ENCODE results near the gene PHLDB1.
"Not testable (repeated sequence)": the region's sequence is repeated elsewhere in the genome, so short reads cannot be mapped to it uniquely, and the experiment has no call there.

Gene PHLDB1

DNA sequence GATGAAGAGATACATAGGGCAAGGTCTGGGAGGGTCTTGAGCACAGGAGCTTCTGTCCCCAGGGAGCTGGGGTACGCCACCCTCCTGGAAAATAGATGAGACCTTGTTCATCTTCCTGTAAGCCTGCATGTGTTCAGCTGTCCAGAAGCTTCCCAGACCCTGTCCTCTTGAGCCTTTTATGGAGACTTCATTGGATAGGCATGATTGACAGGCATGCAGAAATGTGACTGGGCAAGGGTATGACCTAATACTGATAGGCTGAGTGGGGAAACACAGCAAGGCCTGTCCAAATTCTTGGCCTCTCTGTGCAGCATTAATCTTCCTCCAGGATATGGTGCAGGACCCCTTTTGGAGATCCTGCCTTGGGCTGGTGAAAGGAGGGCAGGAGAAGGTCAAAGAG is 19.5 kb upstream of the PHLDB1 start:
- H3K36me3 ChIP-seq (ENCODE audit: control insufficient read depth, insufficient read depth, low read length), result peaks cover 7% of the 10 kb centered on the region
- no peaks in the 10 kb centered on the region for H3K4me1 ChIP-seq (ENCODE audit: control insufficient read depth, insufficient read depth, low read length)
- H3K9me3 ChIP-seq (ENCODE audit: control insufficient read depth, low read length), result no peaks in the 10 kb centered on the region
- no peak overlapping the region for H3K4me3 ChIP-seq (ENCODE audit: low read length)
- H3K27me3 ChIP-seq (ENCODE audit: control insufficient read depth, insufficient read depth, low read length), result no peaks in the 10 kb centered on the region
- H3K9ac ChIP-seq (ENCODE audit: low read length), result no peak overlapping the region

DNA sequence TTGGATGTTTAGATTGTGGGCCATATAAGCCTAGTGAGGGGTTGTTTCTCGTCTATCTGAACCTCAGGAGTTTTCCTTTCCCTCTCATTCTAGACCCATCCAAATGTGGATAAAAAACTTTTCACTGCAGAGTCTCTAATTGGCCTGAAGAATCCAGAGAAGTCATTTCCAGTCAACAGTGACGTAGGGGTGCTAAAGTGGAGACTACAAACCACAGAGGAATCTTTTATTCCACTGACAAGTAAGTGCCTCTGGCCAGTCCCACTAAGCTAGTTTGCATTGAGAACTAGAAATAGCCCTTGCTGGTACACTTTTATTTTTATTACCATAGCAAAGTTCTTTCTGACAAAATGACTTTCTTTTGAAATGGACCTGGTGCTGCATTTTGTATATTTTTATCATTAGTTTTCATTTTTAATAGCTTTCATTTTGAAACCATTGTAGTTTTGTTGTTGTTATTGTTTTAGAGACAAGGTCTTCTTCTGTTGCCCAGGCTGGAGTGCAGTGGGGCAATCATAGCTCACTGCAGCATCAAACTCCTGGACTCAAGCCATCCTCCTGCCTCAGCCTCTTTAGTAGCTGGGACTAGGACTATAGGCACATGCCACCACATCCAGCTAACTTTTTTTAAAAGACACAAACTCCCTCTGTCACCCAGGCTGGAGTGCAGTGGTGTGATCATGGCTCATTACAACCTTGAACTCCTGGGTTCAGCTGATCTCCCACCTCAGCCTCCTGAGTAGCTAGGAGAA is 14.6 kb upstream of the PHLDB1 start:
- Histone ChIP-seq H3K4me1 (ENCODE audit: control insufficient read depth, insufficient read depth, low read length) (no peaks in the 10 kb centered on the region), H3K9ac (ENCODE audit: low read length) (no peak overlapping the region), H3K27me3 (ENCODE audit: control insufficient read depth, insufficient read depth, low read length) (no peaks in the 10 kb centered on the region), H3K4me3 (ENCODE audit: low read length) (no peak overlapping the region), H3K9me3 (ENCODE audit: control insufficient read depth, low read length) (no peaks in the 10 kb centered on the region), H3K36me3 (ENCODE audit: control insufficient read depth, insufficient read depth, low read length) (peaks cover 9% of the 10 kb centered on the region)

DNA sequence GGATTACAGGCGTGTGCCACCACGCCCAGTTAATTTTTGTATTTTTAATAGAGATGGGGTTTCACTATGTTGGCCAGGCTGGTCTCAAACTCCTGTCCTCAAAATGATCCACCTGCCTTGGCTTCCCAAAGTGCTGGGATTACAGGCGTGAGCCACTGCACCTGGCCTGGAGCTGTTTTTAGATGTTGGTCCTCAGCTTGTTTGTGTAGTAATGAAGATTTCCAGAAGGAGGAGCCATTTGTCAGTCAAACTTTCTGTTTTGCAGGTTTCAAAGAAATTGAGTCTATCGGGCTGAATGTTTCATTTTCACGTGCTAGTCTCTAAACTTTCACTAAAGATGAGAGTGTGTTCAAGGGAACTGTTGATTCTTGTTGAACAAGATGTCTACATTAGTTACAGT is 12.4 kb upstream of the PHLDB1 start:
- H3K36me3 ChIP-seq (ENCODE audit: control insufficient read depth, insufficient read depth, low read length); H3K9me3 ChIP-seq (ENCODE audit: control insufficient read depth, low read length); H3K4me1 ChIP-seq (ENCODE audit: control insufficient read depth, insufficient read depth, low read length); H3K4me3 ChIP-seq (ENCODE audit: low read length); H3K27me3 ChIP-seq (ENCODE audit: control insufficient read depth, insufficient read depth, low read length); H3K9ac ChIP-seq (ENCODE audit: low read length): not testable (repeated sequence)

DNA sequence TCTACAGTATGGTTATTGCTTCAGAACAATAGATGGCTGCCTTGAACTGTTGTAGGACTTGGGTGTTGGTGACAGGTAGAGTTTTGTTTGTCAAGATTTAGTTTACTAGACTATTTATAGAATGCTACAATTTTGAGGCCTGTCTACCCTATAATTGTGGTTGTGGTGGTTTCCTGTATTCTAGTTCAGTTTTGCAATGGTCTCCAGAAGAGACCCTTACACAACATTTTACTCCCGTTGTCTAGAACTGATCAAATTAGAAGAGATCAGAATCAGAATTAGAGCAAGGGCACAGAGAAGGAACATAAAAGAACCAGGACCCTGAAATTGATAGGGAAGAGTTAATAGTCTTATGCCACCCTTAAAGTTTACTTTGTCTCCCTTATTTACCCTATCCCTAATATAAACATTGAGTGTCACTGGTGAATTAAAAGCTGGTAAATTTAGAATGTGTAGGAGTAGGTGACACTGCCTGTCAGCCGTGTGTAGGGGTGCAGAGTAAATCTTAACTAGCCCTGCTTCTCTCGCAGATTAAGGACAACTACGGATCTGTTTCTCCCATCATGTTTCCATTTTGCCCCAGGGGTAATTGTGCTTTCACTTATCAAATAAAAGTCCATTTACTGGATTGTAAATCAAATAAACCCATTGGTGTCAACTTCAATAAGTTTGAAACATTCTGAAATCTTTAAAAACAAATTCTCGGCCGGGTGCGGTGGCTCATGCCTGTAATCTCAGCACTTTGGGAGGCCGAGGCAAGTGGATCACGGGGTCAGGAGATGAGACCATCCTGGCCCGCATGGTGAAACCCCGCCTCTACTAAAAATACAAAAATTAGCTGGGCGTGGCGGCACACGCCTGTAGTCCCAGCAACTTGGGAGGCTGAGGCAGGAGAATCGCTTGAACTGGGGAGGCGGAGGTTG is 10.9 kb upstream of the PHLDB1 start:
- Histone ChIP-seq H3K4me3 (ENCODE audit: low read length) (no peak overlapping the region), H3K9ac (ENCODE audit: low read length) (no peak overlapping the region), H3K4me1 (ENCODE audit: control insufficient read depth, insufficient read depth, low read length) (no peaks in the 10 kb centered on the region), H3K27me3 (ENCODE audit: control insufficient read depth, insufficient read depth, low read length) (no peaks in the 10 kb centered on the region), H3K36me3 (ENCODE audit: control insufficient read depth, insufficient read depth, low read length) (peaks cover 9% of the 10 kb centered on the region), H3K9me3 (ENCODE audit: control insufficient read depth, low read length) (no peaks in the 10 kb centered on the region)

DNA sequence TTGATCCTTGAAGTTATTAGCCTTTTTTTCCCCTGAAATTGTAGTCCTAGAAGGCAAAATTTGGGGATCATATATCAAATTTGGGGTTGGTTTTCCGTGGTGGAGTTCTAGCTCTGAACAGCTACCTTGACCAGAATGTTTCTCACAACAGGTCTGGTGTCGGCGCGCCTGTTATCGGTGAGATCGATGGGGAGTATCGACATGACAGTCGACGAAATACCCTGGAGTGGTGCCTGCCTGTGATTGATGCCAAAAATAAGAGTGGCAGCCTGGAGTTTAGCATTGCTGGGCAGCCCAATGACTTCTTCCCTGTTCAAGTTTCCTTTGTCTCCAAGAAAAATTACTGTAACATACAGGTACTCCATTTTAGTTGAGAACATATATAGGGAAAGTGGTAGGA is 9.9 kb upstream of the PHLDB1 start:
- Histone ChIP-seq H3K4me1 (ENCODE audit: control insufficient read depth, insufficient read depth, low read length) (no peaks in the 10 kb centered on the region), H3K9me3 (ENCODE audit: control insufficient read depth, low read length) (no peaks in the 10 kb centered on the region), H3K27me3 (ENCODE audit: control insufficient read depth, insufficient read depth, low read length) (no peaks in the 10 kb centered on the region), H3K36me3 (ENCODE audit: control insufficient read depth, insufficient read depth, low read length) (peaks cover 9% of the 10 kb centered on the region), H3K9ac (ENCODE audit: low read length) (no peak overlapping the region), H3K4me3 (ENCODE audit: low read length) (no peak overlapping the region)

DNA sequence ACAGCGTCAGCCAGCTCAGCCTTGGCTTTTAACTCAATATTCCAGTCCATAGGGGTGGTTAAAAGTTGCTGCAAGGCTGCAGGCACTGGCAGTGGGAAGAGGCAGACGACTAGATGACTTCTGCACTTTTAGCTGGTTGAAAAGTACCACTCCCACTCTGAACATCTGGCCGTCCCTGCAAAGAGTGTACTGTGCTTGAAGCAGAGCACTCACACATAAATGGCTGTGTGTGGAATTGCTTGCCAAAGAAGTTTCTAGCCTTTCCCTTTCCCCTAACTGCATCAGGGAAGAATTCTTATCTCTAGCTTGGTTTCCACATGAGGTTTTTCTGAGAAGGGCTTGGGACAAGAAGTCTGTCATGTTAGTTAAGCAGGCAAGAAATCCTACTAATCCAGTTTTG is 5.1 kb upstream of the PHLDB1 start:
- Histone ChIP-seq H3K9me3 (ENCODE audit: control insufficient read depth, low read length) (no peaks in the 10 kb centered on the region), H3K4me1 (ENCODE audit: control insufficient read depth, insufficient read depth, low read length) (no peaks in the 10 kb centered on the region), H3K9ac (ENCODE audit: low read length) (no peak overlapping the region), H3K36me3 (ENCODE audit: control insufficient read depth, insufficient read depth, low read length) (no peaks in the 10 kb centered on the region), H3K27me3 (ENCODE audit: control insufficient read depth, insufficient read depth, low read length) (peaks cover 8% of the 10 kb centered on the region), H3K4me3 (ENCODE audit: low read length) (no peak overlapping the region)

DNA sequence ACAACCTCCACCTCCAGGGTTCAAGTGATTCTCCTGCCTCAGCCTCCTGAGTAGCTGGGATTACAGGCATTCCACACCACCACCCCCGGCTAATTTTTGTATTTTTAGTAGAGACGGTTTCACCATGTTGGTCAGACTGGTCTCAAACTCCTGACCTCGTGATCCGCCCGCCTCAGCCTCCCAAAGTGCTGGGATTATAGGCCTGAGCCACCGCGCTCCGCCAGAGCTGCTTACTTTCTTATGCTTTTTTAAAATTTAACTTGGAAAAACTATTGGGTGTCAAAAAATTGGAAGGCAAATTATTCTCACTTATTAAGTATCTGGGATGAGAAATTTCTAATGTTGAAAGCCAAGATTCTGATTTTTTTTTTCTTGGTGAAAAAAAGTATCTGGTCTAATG is 3.7 kb upstream of the PHLDB1 start:
- H3K36me3 ChIP-seq (ENCODE audit: control insufficient read depth, insufficient read depth, low read length); H3K9ac ChIP-seq (ENCODE audit: low read length); H3K9me3 ChIP-seq (ENCODE audit: control insufficient read depth, low read length); H3K4me3 ChIP-seq (ENCODE audit: low read length): not testable (repeated sequence)
- H3K4me1 ChIP-seq (ENCODE audit: control insufficient read depth, insufficient read depth, low read length), result peaks cover 11% of the 10 kb centered on the region
- H3K27me3 ChIP-seq (ENCODE audit: control insufficient read depth, insufficient read depth, low read length), result peaks cover 21% of the 10 kb centered on the region

DNA sequence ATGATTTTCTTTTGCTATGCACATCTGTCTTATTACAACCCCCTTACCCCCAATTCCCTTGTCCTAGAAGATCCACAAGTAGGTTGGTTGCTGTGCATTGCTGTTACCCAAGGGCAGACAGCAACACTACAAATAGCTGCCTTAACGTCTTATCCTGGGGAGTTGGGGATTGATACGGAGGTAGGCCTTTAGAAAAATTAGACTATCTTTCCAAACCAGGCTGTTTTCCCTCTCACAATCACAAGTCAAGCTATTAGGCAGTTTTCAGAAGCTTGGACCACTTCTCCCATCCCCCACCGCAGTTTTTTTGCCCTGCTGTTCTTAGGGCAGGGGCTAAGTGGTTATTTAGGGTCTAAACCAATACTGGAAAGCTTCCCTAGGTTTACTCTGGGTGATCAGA is 2.8 kb upstream of the PHLDB1 start:
- H3K4me3 ChIP-seq (ENCODE audit: low read length), result no peak overlapping the region
- no peak overlapping the region for H3K9ac ChIP-seq (ENCODE audit: low read length)
- H3K27me3 ChIP-seq (ENCODE audit: control insufficient read depth, insufficient read depth, low read length), result peaks cover 29% of the 10 kb centered on the region
- H3K36me3 ChIP-seq (ENCODE audit: control insufficient read depth, insufficient read depth, low read length), result no peaks in the 10 kb centered on the region
- peaks cover 19% of the 10 kb centered on the region for H3K4me1 ChIP-seq (ENCODE audit: control insufficient read depth, insufficient read depth, low read length)
- H3K9me3 ChIP-seq (ENCODE audit: control insufficient read depth, low read length), result no peaks in the 10 kb centered on the region

DNA sequence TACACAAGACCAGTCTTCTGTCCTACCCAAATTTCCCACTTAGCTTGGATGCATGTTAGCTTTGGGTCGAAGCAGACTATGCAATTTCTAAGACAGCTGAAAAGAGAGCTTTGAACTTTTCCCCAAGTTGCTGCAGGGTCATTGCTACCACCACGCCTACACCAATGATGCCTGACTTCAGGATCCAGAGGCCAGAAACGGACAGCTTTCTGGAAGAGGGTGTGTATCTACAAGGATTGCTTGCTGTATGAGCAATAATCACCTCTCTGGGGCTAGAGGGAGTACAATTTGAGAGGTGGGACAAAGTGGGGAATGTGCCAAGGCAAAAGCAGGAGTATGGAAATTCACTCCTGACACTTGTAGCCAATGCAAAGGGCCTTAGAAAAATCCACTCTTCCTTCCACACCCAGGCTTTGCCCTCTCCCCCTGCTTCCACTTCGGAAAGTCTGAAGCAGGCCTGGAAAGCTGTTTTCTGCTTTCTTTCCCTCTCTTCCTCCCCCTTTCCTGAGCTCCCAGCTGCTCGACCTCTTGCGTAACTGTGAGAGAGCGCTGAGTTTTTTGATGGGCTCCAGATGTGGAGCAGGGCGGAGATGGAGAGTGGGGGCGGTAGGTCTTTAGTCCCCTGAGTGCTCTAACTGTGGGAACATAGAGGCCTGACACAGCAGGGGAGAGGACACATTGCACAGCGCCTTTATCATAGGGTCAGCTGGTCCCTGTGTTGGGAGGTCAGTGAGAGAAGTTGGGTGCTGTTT is 2.1 kb upstream of the PHLDB1 start:
- no peak overlapping the region for H3K9ac ChIP-seq (ENCODE audit: low read length)
- no peaks in the 10 kb centered on the region for H3K36me3 ChIP-seq (ENCODE audit: control insufficient read depth, insufficient read depth, low read length)
- no peaks in the 10 kb centered on the region for H3K9me3 ChIP-seq (ENCODE audit: control insufficient read depth, low read length)
- H3K4me3 ChIP-seq (ENCODE audit: low read length), result no peak overlapping the region
- peaks cover 27% of the 10 kb centered on the region for H3K4me1 ChIP-seq (ENCODE audit: control insufficient read depth, insufficient read depth, low read length)
- peaks cover 37% of the 10 kb centered on the region for H3K27me3 ChIP-seq (ENCODE audit: control insufficient read depth, insufficient read depth, low read length)

DNA sequence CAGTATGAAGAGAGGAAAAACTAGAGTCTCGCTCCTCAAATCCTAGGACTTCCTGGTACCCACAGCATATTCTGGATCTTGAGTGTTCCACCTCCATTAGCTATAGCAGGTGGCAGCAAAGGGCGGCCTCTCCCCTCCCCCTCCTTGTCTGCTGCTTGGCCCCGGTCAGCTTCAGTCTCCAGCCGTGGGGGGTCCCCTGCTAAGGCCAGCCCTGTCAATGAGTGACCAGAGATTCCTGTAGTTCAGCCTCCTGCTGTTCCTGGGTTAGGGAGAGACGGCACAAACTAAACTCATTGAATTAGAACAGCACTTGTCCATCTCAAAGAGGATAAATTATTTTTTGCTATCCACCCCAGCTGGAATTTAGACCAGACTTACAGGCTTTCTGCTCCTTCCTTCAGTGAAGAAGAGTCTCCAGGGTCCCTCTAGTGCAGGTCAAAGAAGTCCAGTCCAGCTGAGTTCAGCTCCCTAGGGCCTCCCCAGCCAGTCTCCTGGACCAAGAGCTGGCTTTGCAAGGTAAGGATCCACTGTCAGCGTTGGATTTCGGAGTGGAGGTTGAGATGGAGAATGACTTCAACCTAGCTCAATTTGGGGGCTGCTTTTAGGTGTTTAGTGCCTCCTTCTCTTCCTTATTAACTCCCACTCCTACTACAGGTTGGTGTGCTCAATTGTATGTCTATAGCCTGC is 1.1 kb upstream of the PHLDB1 start:
- Histone ChIP-seq H3K36me3 (ENCODE audit: control insufficient read depth, insufficient read depth, low read length) (no peaks in the 10 kb centered on the region), H3K4me1 (ENCODE audit: control insufficient read depth, insufficient read depth, low read length) (peaks cover 35% of the 10 kb centered on the region), H3K9ac (ENCODE audit: low read length) (no peak overlapping the region), H3K9me3 (ENCODE audit: control insufficient read depth, low read length) (no peaks in the 10 kb centered on the region), H3K27me3 (ENCODE audit: control insufficient read depth, insufficient read depth, low read length) (peaks cover 44% of the 10 kb centered on the region), H3K4me3 (ENCODE audit: low read length) (no peak overlapping the region)

DNA sequence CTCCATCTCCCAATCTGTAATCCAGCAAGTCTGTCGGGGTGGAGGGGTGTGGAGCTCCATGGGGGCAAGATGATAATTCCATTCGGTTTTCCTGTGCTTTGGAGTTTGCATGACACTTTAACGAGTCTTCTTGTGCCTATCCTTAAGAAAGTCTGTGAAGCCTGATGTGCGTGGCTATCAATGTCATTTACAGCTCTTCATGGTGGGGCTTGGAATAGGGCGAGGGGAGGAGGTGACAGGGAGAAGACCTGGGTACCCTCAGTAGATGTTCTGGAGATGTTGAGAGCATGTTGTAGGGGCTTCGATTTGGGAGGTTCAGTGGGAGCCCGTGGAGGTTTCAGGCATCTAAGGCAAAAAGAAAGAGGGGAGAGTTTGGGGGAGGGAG is 579 bp upstream of the PHLDB1 start:
- Histone ChIP-seq H3K4me3 (ENCODE audit: low read length) (no peak overlapping the region), H3K9ac (ENCODE audit: low read length) (no peak overlapping the region), H3K9me3 (ENCODE audit: control insufficient read depth, low read length) (no peaks in the 10 kb centered on the region), H3K36me3 (ENCODE audit: control insufficient read depth, insufficient read depth, low read length) (no peaks in the 10 kb centered on the region), H3K4me1 (ENCODE audit: control insufficient read depth, insufficient read depth, low read length) (peaks cover 36% of the 10 kb centered on the region), H3K27me3 (ENCODE audit: control insufficient read depth, insufficient read depth, low read length) (peaks cover 45% of the 10 kb centered on the region)
